Right atrium auricular region (tissue), 2 donors: ENCODE results near the gene CALM1. TPM values are rescaled to one million over a fixed set of nuclear protein-coding genes. Genes with fewer than 3 reads are reported as not detected.

Experiments used
- DNase-seq: peaks from one replicate; pipeline ENCODE4 v3.0.0-alpha.2; 2019; ENCODE audit warnings: low spot score
- H3K27ac ChIP-seq, 2 donors: fragments of 200-600 bp; sonication (generic); 1 replicate in 1 of 2; 2 replicates in 1 of 2; pipeline ENCODE4 v1.5.1; 2016 to 2019
- H3K27me3 ChIP-seq, 2 donors: fragments of 200-600 bp; sonication (generic); one replicate each; pipeline versions ENCODE4 v1.5.1 to v1.6.0; 2017 to 2019
- H3K36me3 ChIP-seq: fragments of 200-600 bp; sonication (generic); one replicate; pipeline ENCODE4 v1.5.1; 2016
- H3K4me1 ChIP-seq, 2 donors: fragments of 200-600 bp; sonication (generic); one replicate each; pipeline versions ENCODE4 v1.5.1 to v1.6.0; 2017 to 2019
- H3K4me3 ChIP-seq, 2 donors: fragments of 200-600 bp; sonication (generic); 1 replicate in 1 of 2; 2 replicates in 1 of 2; pipeline ENCODE4 v1.5.1; 2017 to 2019; ENCODE audit warnings: mild to moderate bottlenecking in 1 of 2, moderate library complexity in 1 of 2
- H3K9me3 ChIP-seq, 2 donors: fragments of 200-600 bp; sonication (generic); one replicate each; pipeline ENCODE4 v1.5.1; 2019
- total RNA-seq, 2 donors: library from RNA; depleted of rRNA; stranded (reverse); fragments of >200 nt; gene quantifications; one replicate each; pipeline ENCODE4 v1.1.0, GENCODE V29; 2016
- TF ChIP-seq, protein P1 (sequence below), 2 donors: fragments of 200-600 bp; sonication (generic); IDR thresholded peaks; one replicate each; pipeline ENCODE4 v1.5.1; 2019; ENCODE audit warnings: antibody characterized with exemption in 2 of 2

CALM1 gene
- total RNA-seq, 2 donors from 2014 or later = 409 to 443 TPM

DNA sequence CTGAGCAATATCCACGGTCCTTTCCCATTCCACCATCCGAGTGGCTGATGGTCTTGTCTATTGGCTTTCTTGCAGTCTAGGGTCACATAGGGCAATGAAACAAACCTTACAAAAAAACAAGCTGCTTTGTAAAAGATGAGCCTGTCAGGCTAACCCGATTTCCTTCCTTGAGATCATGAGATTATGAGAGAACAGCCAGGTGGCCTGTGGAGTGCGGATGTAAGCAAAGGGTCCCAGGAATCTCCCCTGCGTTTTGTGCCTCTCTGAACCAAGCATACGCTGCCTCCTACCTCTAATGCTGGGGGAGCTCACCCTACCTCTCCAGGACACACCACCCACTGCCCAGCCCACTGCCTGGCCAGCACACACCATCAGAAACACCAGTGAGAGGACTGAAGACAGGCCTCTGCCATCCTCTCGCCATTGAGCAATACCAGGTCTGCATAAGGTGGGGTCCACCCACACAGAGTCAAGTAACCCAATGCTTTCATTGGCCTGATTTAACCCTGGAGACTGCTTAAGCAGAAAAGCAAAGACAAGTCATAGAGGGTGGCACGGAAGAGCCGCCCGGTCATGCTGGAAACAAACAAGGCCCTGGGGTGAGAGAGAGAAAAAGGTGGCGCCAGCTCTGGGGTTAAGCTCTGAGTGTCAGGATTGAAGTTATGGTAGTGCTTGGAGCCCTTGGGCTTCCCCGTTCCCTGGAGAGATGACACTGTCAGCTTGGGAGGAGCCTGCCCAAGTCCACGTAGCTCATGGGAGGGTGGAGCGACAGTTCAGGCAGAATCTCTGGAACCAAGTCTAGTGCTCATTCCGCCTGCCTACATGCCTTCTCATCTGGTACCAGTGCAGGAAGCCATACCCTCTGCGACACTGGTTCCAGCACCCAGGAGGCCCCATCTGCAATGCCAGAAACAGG lies 46.6 kb downstream of the CALM1 start:
- Histone ChIP-seq H3K4me1 (no peaks in the 10 kb centered on the region), H3K27me3 (no peaks in the 10 kb centered on the region), H3K4me3 (no peak overlapping the region), H3K27ac (no peak overlapping the region), H3K36me3 (no peaks in the 10 kb centered on the region), H3K9me3 (peaks cover 0 to 12% of the 10 kb centered on the region in 2 donors)
- TF ChIP-seq, protein P1, sequence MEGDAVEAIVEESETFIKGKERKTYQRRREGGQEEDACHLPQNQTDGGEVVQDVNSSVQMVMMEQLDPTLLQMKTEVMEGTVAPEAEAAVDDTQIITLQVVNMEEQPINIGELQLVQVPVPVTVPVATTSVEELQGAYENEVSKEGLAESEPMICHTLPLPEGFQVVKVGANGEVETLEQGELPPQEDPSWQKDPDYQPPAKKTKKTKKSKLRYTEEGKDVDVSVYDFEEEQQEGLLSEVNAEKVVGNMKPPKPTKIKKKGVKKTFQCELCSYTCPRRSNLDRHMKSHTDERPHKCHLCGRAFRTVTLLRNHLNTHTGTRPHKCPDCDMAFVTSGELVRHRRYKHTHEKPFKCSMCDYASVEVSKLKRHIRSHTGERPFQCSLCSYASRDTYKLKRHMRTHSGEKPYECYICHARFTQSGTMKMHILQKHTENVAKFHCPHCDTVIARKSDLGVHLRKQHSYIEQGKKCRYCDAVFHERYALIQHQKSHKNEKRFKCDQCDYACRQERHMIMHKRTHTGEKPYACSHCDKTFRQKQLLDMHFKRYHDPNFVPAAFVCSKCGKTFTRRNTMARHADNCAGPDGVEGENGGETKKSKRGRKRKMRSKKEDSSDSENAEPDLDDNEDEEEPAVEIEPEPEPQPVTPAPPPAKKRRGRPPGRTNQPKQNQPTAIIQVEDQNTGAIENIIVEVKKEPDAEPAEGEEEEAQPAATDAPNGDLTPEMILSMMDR (IDR thresholded peaks at IDR 0.05) = no peak
- no peak for DNase-seq

DNA sequence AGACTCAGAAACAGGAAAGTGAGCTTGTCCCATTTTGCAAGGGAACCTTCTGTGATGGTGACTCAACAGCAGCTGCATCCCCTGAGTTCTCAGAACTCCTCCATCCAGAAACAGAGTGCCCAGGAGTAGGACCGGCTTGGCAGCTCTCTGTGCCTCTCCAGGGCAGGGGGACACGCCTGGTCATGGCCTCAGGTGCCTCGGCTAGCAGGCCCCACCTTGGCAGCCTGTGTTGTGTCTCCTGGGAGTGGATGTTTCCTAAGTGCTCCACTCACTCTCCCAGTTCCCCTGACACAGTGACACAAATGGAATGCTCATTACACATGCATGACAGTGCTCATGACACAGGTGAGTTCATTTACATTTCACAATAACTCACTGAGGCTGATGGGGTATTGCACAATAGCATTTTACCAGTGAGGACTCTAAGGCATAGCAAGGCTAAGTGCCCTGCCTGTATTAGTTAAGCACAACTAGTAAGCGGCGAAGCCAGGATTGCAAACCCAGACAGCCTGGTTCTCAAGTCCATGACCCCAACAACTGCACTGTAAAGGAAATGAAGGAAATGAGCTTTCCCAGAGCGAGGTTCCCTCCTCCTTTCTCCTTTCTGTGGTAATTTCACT lies 47.4 kb downstream of the CALM1 start:
- no peaks in the 10 kb centered on the region for H3K36me3 ChIP-seq
- TF ChIP-seq, protein P1 (IDR thresholded peaks at IDR 0.05) = no peak
- no peak overlapping the region for H3K27ac ChIP-seq
- H3K4me3 ChIP-seq = no peak overlapping the region
- no peaks in the 10 kb centered on the region for H3K4me1 ChIP-seq
- H3K9me3 ChIP-seq = peaks cover 0 to 12% of the 10 kb centered on the region in 2 donors
- DNase-seq = no peak
- H3K27me3 ChIP-seq = no peaks in the 10 kb centered on the region

DNA sequence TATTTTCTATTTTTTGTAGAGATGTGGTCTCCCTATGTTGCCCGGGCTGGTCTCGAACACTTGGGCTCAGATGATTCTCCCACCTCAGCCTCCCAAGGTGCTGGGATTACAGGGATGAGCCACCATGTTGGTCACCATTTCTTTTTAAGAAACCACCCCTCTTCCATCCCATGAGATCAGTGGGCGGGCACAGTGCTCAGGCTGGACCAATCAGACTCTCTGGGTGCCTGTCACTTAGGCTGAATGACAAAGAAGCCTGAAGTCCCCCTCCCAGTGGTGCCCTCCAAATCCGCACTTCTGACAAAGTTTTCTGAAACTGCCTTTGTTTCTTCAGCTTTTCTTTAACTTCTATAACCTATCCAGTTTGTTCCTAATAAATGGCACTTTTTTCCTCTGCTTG lies 48.2 kb downstream of the CALM1 start:
- H3K27ac ChIP-seq = no peak overlapping the region
- TF ChIP-seq, protein P1 (IDR thresholded peaks at IDR 0.05) = no peak

DNA sequence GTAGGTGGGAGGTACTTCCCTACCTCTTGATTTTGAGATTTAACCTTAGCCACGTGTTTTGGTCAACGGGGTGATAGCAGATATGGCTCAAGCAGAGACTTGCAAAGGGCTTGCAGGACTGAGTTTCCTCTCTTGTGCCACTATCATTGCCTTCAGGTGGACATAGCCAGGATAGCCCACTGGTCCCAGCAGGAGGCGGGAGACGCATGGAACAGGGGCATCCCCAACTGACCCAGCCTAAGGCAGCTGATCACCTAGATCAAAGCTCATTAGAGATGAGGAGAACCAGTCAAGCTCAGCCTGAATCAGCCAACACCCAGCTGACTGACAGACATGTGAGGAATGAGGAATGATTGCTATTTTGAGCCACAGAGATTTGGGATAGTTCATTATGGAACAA lies 49.6 kb downstream of the CALM1 start:
- Histone ChIP-seq H3K9me3 (peaks cover 0 to 12% of the 10 kb centered on the region in 2 donors), H3K27ac (no peak overlapping the region), H3K27me3 (no peaks in the 10 kb centered on the region), H3K4me1 (no peaks in the 10 kb centered on the region), H3K4me3 (no peak overlapping the region), H3K36me3 (no peaks in the 10 kb centered on the region)
- DNase-seq = no peak
- TF ChIP-seq, protein P1 (IDR thresholded peaks at IDR 0.05) = no peak

More for the DNA sequence above, 48.2 kb downstream of the CALM1 start:
- Histone ChIP-seq H3K4me1 (no peaks in the 10 kb centered on the region), H3K9me3 (peaks cover 0 to 12% of the 10 kb centered on the region in 2 donors), H3K36me3 (no peaks in the 10 kb centered on the region), H3K27me3 (no peaks in the 10 kb centered on the region), H3K4me3 (no peak overlapping the region)
- DNase-seq = no peak

DNA sequence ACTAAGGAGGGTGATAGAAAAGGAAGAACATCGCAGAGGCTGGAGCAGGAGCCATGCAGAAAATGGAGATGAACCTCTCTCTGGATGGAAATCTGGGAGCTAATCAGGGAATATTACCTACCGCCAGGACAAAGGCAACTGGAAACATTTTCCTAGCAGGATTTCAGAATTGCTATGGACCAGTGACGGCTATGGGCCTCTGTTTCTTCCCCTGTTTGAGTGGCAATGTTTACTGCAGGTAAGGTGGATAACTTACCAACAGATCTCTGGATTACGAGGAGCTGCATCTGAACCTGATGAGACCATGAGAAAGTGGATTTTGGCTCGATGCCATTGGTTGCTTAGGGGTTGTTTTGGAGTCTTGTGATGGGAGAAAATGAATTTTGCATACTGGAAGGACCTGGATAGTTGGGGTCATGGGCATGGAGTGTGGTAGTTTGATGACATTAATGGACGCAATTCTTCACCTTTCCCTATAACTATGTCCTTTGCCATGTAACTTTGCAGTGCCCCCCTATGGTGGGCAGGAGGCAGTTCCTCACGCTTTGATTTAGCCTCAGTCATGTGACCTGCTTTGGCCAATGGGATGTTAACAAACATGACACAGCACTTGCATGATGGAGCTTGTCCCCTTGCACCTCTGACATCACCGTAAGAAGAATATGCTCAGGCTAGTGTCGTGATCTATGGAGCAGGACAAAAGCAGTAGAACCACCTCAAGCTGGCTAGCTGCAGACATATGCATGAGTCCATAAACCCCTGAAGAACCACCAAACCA lies 51.1 kb downstream of the CALM1 start:
- TF ChIP-seq, protein P1 (IDR thresholded peaks at IDR 0.05) = no peak
- Histone ChIP-seq H3K36me3 (no peaks in the 10 kb centered on the region), H3K4me3 (no peak overlapping the region), H3K27ac (no peak overlapping the region), H3K9me3 (peaks cover 0 to 12% of the 10 kb centered on the region in 2 donors), H3K27me3 (no peaks in the 10 kb centered on the region), H3K4me1 (peaks cover 0 to 2% of the 10 kb centered on the region in 2 donors)
- DNase-seq = no peak
